ENCODE results near the gene IL16.

DNA sequence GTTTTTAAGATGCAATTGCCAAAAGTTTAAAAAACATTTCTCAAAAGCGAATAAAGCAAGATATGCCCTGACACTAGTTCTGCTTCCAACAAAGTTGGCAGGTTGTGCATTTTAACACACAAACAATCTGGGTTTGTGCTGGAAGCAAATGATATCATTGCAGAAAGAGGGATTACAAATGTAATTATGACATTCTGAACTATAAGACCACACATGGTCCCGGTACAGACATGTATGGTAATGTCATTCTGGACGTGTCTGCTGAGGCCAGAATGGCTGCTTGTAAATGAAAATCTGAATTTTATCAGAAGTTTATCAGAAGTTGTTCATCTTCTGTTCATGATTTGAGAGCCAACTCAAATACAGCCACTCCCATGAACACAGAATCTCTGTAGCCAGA lies 166.6 kb downstream of the IL16 start:
- no peak for TF ChIP-seq BHLHE40 (IDR thresholded peaks at IDR 0.05; ENCODE audit: borderline replicate concordance)
- no peak for TF ChIP-seq FOXM1 (IDR thresholded peaks at IDR 0.05; ENCODE audit: borderline replicate concordance)
- TF ChIP-seq FOXA1 (IDR thresholded peaks at IDR 0.05): no peak
- no peak for TF ChIP-seq ELF4 (IDR thresholded peaks at IDR 0.05)
